Measurements from ENCODE around the gene TRIM15.

TRIM15 gene

DNA sequence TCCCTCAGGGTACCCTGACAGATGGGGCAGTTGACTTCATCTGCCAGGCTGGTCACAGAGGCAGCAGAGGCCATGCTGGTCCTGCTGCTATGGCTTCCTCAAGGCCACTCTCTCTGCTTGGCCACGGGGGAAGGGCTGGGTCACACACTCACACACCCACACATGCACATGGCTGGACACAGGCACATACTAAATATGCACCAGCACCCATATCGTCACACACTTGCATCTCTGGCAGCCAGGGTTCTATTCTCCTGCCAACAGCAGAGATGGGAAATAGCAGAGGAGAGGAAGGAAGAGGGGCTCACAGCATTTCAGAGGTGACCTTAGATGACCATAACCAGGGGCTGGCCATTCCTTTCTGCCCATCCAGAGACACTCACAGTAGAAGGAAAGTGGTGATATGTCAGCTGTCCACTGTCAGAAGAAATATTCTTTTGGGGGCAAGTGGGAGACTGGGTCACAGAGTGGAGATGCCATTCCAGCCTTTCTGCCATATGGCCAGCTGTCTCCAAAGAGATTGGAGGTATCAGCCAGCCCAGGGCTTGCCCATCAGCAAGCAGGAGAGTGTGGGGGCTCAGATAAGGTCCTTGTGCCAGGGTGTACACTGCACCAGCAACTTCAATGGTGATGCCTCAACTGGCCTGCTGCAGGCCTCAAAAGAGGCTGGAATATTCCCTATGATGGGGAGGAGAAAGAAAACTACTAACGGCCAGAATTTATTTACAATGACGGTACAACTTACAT lies 2.4 kb upstream of the TRIM15 start, which contains the start of gene TRIM10:
TRIM10 (minus strand) TSS at position 427 of the 747 bp plus-strand sequence; CDS start at position 74, 353 bp downstream.
- TF ChIP-seq, protein P1, sequence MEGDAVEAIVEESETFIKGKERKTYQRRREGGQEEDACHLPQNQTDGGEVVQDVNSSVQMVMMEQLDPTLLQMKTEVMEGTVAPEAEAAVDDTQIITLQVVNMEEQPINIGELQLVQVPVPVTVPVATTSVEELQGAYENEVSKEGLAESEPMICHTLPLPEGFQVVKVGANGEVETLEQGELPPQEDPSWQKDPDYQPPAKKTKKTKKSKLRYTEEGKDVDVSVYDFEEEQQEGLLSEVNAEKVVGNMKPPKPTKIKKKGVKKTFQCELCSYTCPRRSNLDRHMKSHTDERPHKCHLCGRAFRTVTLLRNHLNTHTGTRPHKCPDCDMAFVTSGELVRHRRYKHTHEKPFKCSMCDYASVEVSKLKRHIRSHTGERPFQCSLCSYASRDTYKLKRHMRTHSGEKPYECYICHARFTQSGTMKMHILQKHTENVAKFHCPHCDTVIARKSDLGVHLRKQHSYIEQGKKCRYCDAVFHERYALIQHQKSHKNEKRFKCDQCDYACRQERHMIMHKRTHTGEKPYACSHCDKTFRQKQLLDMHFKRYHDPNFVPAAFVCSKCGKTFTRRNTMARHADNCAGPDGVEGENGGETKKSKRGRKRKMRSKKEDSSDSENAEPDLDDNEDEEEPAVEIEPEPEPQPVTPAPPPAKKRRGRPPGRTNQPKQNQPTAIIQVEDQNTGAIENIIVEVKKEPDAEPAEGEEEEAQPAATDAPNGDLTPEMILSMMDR (IDR thresholded peaks at IDR 0.05), result no peak

DNA sequence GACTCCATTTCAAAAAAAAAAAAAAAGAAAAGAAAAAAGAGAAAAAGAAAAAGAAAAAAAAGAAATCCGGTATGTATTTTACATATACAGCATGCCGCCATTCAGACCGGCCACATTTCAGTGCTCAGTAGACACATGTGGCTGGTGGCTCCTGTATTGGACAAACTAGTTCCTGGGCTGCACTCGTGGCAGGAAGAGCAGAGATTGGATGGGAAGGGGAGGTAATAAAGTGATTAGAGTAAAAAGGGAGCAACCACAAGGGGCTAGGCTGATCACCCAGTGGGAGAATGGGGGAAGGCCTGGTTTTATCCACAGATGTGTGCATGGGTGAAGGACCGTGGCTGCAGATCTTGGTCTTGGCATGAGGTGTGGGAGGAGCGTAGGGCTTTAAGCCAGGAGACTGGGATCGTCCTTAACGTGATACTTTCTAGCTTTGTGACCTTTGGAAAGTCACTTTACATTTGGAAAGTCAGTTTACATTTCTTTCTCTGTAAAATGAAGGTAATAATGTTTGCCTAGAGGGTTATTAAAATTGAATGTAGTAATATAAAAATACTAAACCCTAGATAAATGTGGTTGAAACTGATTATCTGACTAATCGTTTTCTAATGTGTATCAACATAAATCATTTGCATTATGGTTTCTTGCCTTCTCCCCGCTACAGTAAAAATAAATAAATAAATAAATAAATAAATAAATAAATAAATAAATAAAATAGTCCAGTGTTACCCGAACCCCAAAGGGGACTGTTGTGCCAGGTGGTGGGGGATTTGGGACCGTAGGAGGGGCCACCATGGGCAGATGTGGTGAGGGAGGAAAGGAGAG lies 869 bp upstream of the TRIM15 start:
- TF ChIP-seq, protein P1 (IDR thresholded peaks at IDR 0.05), result no peak

- TF ChIP-seq, protein P1 (IDR thresholded peaks at IDR 0.05), result no peak
Observed at GRCh38 chr6:30163918-30164654, 740 bp downstream of the TRIM15 start.

GRCh38 chr6:30164714-30165113 lies 1.4 kb downstream of the TRIM15 start:
- TF ChIP-seq, protein P1 (IDR thresholded peaks at IDR 0.05), result no peak

- TF ChIP-seq, protein P1 (IDR thresholded peaks at IDR 0.05), result no peak
Observed at GRCh38 chr6:30167101-30167500, 3.8 kb downstream of the TRIM15 start.

GRCh38 chr6:30168741-30169140 lies 5.4 kb downstream of the TRIM15 start:
- TF ChIP-seq, protein P1 (IDR thresholded peaks at IDR 0.05), result no peak

Measured in LNCAP (cell line).